ENCODE results near the gene DTHD1.
A peak's percentile ranks its signal among the peaks of the same experiment; 100 is the strongest.

The DTHD1 gene

GRCh38 chr4:36349938-36350549, 68.6 kb downstream of the DTHD1 start:
- no peaks in the 10 kb centered on the region for H3K9me2 ChIP-seq (replicated peaks; ENCODE audit: low read depth, low read length)
- H3F3A ChIP-seq (ENCODE audit: low read depth): no peaks in the 10 kb centered on the region
- no peak overlapping the region; the same call in 1 of the 2 replicates for H2AFZ ChIP-seq (ENCODE audit: low read length)
- no peaks in the 10 kb centered on the region for H3K27me3 ChIP-seq (ENCODE audit: insufficient read depth, low read length, poor library complexity, severe bottlenecking)
- no peaks in the 10 kb centered on the region for H4K20me1 ChIP-seq (ENCODE audit: insufficient read depth, low read length, poor library complexity, severe bottlenecking)
- H3K79me2 ChIP-seq (ENCODE audit: insufficient read depth, low read length): no peaks in the 10 kb centered on the region
- no peaks in the 10 kb centered on the region for H3K36me3 ChIP-seq (ENCODE audit: insufficient read depth, low read length)
- no peak overlapping the region for H3K4me3 ChIP-seq (ENCODE audit: low read length, poor library complexity, severe bottlenecking)
- no peak overlapping the region for H3K9ac ChIP-seq (ENCODE audit: low read depth, low read length, poor library complexity, severe bottlenecking)
- no peaks in the 10 kb centered on the region for H3K9me3 ChIP-seq (ENCODE audit: insufficient read depth, low read depth, low read length)
- no peak overlapping the region for H3K4me2 ChIP-seq (ENCODE audit: low read depth, low read length, poor library complexity, severe bottlenecking)
- peaks cover 9% of the 10 kb centered on the region for H3K4me1 ChIP-seq (ENCODE audit: insufficient read depth, low read length, poor library complexity, severe bottlenecking)
- TF ChIP-seq, protein P1, sequence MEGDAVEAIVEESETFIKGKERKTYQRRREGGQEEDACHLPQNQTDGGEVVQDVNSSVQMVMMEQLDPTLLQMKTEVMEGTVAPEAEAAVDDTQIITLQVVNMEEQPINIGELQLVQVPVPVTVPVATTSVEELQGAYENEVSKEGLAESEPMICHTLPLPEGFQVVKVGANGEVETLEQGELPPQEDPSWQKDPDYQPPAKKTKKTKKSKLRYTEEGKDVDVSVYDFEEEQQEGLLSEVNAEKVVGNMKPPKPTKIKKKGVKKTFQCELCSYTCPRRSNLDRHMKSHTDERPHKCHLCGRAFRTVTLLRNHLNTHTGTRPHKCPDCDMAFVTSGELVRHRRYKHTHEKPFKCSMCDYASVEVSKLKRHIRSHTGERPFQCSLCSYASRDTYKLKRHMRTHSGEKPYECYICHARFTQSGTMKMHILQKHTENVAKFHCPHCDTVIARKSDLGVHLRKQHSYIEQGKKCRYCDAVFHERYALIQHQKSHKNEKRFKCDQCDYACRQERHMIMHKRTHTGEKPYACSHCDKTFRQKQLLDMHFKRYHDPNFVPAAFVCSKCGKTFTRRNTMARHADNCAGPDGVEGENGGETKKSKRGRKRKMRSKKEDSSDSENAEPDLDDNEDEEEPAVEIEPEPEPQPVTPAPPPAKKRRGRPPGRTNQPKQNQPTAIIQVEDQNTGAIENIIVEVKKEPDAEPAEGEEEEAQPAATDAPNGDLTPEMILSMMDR (conservative IDR thresholded peaks at IDR 0.05; ENCODE audit: low read length): no peak
- TF ChIP-seq EZH2phosphoT487 (IDR thresholded peaks at IDR 0.05; ENCODE audit: borderline replicate concordance): no peak

GRCh38 chr4:36351082-36351666, 69.8 kb downstream of the DTHD1 start:
- H3K4me3 ChIP-seq (ENCODE audit: low read length, poor library complexity, severe bottlenecking): no peak overlapping the region
- TF ChIP-seq, protein P1 (conservative IDR thresholded peaks at IDR 0.05; ENCODE audit: low read length): peak; percentile 92
- TF ChIP-seq EZH2phosphoT487 (IDR thresholded peaks at IDR 0.05; ENCODE audit: borderline replicate concordance): no peak
- H3K4me1 ChIP-seq (ENCODE audit: insufficient read depth, low read length, poor library complexity, severe bottlenecking): peaks cover 9% of the 10 kb centered on the region
- no peak overlapping the region for H3K4me2 ChIP-seq (ENCODE audit: low read depth, low read length, poor library complexity, severe bottlenecking)
- no peaks in the 10 kb centered on the region for H3K9me2 ChIP-seq (replicated peaks; ENCODE audit: low read depth, low read length)
- no peak overlapping the region for H3K9ac ChIP-seq (ENCODE audit: low read depth, low read length, poor library complexity, severe bottlenecking)
- H3K79me2 ChIP-seq (ENCODE audit: insufficient read depth, low read length): no peaks in the 10 kb centered on the region
- H3F3A ChIP-seq (ENCODE audit: low read depth): no peaks in the 10 kb centered on the region
- H3K9me3 ChIP-seq (ENCODE audit: insufficient read depth, low read depth, low read length): no peaks in the 10 kb centered on the region
- no peaks in the 10 kb centered on the region for H3K36me3 ChIP-seq (ENCODE audit: insufficient read depth, low read length)
- no peaks in the 10 kb centered on the region for H3K27me3 ChIP-seq (ENCODE audit: insufficient read depth, low read length, poor library complexity, severe bottlenecking)
- H2AFZ ChIP-seq (ENCODE audit: low read length): peak overlapping the region; percentile 28; the same call in 1 of the 2 replicates
- no peaks in the 10 kb centered on the region for H4K20me1 ChIP-seq (ENCODE audit: insufficient read depth, low read length, poor library complexity, severe bottlenecking)

- H3K4me3 ChIP-seq (ENCODE audit: low read length, poor library complexity, severe bottlenecking): no peak overlapping the region
- no peaks in the 10 kb centered on the region for H3F3A ChIP-seq (ENCODE audit: low read depth)
- H2AFZ ChIP-seq (ENCODE audit: low read length): no peak overlapping the region
- peaks cover 9% of the 10 kb centered on the region for H3K4me1 ChIP-seq (ENCODE audit: insufficient read depth, low read length, poor library complexity, severe bottlenecking)
- H3K9me3 ChIP-seq (ENCODE audit: insufficient read depth, low read depth, low read length): no peaks in the 10 kb centered on the region
- H3K9me2 ChIP-seq (replicated peaks; ENCODE audit: low read depth, low read length): no peaks in the 10 kb centered on the region
- TF ChIP-seq, protein P1 (conservative IDR thresholded peaks at IDR 0.05; ENCODE audit: low read length): no peak
- TF ChIP-seq EZH2phosphoT487 (IDR thresholded peaks at IDR 0.05; ENCODE audit: borderline replicate concordance): no peak
- no peak overlapping the region for H3K4me2 ChIP-seq (ENCODE audit: low read depth, low read length, poor library complexity, severe bottlenecking)
- H4K20me1 ChIP-seq (ENCODE audit: insufficient read depth, low read length, poor library complexity, severe bottlenecking): no peaks in the 10 kb centered on the region
- H3K79me2 ChIP-seq (ENCODE audit: insufficient read depth, low read length): no peaks in the 10 kb centered on the region
- no peak overlapping the region for H3K9ac ChIP-seq (ENCODE audit: low read depth, low read length, poor library complexity, severe bottlenecking)
- no peaks in the 10 kb centered on the region for H3K27me3 ChIP-seq (ENCODE audit: insufficient read depth, low read length, poor library complexity, severe bottlenecking)
- H3K36me3 ChIP-seq (ENCODE audit: insufficient read depth, low read length): no peaks in the 10 kb centered on the region
Observed at GRCh38 chr4:36353998-36354397, 72.6 kb downstream of the DTHD1 start.

Measured in Loucy (cell line).